NCI-H345 (cell line): ENCODE measurements around the gene AGXT2.
"Not testable (repeated sequence)": the region's sequence is repeated elsewhere in the genome, so short reads cannot be mapped to it uniquely, and the experiment has no call there.

Experiments
- DNase-seq: peaks from one replicate; lab custom pipeline; 2025; lab: John Stamatoyannopoulos, UW

Gene AGXT2

DNA sequence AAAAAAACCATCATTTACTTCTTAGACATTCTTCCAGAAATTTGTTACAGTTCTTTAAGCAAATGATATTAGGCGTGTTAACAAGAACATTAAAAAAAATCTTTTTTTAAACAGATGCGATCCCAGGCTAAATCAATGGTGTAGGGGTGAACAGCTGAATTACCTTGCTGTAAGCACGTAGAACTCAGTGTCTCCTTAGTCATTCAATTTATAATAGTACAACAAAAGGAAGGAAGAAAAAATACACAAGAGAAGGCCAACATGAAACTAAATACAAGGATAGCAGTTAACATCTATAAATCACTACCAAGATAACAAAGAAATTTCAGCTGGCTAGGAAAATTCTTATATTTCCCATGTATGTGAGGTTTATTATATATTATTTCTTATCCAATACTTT lies 35.4 kb downstream of the AGXT2 start:
- no peak for DNase-seq

DNA sequence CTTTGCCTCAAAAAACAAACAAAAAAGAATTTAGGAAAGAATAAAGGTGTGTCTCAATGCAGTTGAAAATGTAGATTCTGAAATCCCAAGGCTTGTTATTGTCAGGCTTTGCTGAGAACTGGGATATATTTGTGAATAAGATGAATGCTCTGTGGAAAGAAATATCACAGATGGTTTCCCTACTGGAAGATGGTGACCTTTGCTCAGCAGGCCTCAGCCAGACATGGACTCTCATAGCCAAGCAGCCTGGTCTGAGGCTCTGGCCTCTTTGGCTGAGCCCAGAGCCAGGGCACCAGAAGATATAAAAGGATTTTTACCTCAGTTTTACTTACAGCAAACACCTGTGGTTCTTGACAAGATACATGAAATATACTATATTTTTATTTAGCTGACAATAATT lies 37.1 kb downstream of the AGXT2 start:
- DNase-seq: no peak

DNA sequence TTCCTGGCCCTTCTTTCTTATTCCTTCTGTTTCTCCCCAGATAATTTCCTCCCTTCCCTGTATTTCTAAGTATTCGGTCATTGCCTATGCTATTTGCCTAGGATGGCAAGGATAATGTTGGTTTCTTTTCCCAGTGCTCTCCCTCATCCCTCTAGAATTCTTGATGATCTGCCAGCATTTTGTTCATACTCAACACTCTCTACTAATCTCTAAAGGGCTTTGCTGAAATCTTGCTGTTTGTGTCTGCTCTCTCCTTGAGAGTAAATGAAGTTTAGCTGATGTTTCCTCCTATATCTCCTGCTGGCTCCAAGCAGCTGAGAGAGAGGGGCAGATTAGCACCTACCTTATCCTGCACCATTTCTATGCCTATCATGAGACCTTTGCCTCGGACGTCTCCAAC lies 38.1 kb downstream of the AGXT2 start:
- DNase-seq: no peak

DNA sequence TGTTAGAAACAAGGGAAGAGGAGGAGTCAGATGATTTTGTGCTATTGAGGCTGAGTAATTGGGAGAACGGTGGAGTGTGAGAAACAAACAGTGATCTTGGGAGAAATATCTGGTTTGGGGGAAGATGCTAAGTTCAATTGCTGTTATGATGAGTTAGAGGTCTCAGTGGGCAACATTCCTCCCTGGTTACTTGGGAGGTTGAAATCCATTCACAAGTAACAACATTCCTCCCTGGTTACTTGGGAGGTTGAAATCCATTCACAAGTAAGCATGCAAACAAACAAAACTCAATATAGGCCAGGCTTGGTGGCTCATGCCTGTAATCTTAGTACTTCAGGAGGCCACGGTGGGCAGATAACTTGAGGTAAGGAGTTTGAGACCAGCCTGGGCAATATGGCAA lies 38.7 kb downstream of the AGXT2 start:
- DNase-seq: no peak

DNA sequence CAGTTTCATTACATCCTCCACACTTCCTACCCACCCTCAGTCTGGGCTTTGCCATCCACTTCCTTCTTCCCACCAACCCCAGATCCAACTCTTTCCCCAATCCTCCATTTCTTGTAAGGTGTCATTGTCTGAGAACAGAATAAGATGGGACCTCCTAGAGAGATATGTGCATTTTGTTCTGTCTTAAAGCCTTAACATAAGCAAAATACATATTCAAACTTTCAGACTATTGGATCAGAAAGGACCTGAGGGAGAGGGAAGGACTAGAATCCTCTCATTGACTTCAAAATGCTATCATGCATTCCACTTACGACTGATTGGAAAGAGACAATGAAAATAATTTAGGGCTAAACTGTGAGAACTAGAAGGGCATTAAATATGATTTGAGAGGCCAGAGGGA lies 43.0 kb downstream of the AGXT2 start:
- no peak for DNase-seq

DNA sequence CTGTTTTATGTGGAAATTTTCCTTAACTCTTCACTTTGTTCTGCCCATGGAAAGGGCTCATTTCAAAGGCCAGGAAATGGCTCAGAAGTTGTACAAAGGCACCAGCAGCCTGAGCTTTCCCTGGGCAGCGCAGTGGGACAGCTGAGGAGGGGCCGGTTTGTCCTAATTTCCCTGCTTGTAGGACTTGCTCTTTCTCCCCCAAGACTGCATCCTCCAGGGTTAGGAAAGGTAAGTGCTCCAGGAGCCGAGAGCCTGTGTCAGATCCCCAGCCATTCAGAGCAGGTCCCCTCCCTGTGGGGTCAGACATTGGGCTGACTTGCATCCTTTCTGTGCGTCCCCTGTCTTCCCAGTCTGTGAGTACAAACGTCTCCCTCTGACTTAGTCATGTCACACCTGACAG lies 43.5 kb downstream of the AGXT2 start:
- DNase-seq: no peak

DNA sequence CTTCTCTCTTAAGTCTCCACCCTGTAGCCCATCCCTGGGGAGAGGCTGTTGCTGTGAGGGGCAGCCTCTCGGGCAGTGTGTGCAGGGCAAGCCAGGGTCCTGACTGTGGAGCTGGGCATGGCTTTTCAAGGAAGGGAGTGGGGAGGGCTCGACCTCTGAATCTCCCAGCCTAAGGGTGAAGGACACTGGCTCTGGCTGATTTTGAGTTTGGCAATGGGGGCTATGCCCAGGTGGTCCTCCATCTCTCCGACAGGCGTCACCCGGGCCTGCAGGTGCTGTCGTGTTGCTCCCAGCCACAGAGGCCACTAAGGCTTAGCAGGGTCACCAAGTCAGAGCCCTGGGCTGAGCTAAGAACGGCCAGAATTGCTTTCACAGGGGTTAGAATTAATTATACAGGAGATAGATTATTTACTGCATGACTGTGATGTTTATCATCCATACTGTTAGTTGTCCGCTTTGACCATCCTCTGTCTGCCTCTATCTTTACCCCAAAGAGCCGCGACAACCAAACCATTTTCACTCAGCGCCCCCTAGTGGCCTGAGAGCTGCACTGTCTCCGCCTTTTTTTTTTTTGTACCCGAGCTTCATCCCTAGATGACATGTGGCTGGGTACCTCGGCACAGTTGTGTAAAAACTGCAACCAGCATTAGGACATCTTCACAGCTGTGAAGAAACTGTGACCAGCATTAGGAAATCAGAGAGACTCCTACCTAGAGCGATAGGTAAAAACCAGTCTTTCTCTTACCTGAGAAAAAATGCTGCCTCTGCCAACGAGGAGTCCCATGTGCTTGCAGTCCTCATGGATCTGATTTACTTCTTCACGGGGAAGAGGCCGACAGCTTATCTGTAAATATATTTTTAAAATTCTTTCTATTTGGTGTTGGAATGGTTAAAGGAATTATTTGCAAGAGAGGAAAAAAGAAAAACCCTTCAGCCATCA lies 44.5 kb downstream of the AGXT2 start:
- peak; percentile 43 for DNase-seq

DNA sequence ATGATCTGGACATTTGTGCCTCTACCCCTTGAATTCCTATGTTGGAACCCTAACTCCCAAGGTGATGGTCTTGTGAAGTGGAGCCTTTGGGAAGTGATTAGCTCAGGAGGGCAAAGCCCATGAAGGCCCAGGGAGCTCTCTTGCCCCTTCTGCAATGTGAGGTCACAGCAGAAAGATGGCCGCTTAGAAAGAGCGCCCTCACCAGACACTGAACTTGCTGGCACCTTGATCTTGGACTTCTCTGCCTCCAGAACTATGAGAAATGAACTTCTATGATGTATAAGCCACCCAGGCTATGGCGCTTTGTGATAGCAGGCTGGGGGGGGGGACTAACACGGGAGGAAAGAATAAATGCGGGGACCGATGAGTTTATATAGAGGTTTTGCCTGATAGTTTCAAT lies 45.3 kb downstream of the AGXT2 start:
- no peak for DNase-seq

DNA sequence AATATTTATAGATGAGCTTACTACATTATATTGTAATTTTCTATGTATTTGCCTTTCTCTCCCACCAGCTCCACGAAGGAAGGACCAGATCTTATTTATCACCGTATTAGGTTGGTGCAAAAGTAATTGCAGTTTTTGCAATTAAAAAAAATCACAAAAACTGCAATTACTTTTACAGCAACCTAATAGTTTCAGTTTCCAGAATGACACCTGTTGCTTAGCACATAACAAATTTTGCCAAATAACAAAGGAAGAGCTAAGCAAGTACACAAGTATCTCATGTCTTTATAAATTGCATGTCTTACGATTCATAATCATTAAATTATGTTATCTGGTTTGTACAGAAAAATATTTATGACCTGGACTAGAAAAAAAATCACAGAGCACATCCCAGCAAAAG lies 45.9 kb downstream of the AGXT2 start:
- no peak for DNase-seq

DNA sequence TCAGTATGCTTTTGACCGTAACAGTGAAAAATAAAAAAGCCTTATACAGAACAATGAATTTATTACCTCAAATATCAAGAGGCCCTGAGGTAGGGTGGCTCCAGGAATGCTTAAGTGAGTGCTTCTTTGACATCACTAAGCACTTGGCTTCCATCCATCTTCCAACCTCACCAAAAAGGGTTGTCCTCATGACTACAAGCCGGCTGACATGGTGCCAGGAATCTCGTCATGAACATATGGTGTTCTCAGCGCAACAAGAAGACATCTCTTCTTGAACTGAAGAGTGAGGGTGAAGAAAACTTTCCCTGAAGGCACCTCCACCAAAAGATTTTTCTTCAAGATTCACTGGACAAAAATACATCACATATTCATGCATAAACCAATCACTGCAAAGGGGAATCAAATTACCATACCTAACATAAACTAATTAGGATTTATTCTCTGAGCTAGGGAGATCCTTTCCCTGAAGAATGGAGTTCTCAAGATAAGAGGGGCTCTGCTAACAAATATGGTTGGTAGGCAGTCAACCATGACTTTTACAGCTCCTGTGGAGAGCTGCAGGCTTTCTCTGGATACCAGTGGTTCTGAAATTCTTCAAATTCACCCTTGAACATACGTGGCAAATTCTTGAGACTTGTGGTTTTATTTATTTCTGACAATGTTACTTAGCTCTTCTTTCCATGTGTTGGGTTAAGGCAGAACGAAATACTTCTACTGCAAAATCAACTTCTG lies 49.5 kb downstream of the AGXT2 start:
- no peak for DNase-seq

DNA sequence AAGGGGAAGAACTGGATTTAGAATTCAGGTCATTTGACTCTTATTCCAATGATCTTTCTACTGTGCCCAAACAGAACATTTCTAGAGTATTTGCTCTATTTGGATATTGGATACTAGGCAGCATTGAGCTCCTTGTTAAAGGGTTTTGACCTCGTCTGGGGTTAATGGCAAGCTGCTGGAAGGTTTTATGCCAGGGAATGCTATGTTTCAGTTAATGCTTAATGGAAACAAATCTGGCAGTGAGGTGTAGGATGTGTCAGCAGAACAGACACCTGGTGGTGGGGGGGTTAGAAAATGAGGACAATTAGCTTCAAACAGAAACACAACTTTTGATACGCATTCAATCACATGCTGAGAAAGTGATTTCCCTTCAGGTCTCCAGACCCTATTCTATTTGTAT lies 51.5 kb downstream of the AGXT2 start:
- no peak for DNase-seq

DNA sequence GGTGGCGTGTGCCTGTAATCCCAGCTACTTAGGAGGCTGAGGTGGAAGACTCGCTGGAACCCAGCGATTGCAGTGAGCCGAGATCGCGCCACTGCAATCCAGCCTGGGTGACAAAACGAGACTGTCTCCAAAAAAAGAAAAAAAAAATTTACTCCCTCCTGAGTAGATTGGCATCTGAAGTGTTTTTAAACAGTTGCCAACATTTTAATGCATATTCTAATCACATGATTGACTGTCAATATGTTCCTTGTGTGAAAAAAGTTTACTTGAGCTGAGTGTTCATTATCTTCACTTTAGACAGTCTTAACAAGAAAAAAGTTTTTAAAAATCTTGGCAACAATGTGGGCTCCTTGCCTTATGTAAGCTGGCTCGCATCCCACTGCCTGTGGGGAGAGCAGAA lies 53.8 kb downstream of the AGXT2 start:
- no peak for DNase-seq

DNA sequence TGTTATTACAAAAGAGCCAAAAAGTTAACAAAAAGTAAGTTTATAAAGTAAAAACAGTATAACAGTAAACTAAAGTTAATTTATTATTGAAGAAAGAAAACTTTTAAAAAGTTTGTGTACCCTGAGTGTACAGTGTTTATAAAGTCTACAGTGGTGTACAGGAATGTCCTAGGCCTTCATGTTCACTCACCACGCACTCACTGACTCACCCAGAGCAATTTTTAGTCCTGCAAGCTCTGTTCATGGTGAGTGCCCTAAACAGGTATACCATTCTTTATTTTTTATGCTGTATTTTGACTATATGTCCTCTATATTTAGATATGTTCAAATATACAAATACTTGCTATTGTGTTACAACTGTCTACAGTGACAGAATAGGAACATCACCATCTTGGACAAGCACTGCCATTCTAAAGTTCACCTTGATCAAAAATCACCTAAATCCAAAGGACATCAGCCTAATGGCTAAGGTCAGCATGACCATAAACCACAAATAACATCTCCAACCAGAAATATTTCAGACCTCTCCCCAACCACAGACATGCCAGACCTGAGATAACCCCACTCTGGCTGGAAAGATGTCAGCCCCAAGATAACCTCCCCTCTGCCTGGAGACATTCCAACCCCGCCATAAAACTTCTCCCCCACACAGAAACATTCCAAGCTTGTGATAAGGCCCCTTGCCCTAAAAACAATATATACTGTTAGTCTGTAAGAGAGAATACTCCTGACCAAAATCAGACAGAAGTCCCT lies 56.1 kb downstream of the AGXT2 start:
- no peak for DNase-seq

DNA sequence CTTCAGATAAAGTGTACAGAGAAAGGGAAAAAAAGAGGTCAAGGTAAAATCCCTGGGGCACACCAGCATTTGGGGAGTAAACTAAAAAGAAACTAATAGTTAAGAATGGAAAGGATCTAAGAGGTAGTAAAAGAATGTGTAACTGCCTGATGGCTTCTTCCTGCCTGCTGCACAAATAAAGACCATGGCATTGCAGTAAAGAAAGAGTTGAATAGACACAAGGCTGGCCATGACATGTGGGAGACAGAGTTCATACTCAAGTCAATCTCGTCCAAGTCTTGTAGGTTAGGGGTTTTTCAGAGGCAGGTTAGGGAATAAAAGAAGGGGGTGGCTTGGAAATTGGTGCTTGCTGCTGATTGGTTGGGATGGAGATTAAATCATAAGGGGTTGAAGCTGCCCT lies 60.8 kb downstream of the AGXT2 start:
- no peak for DNase-seq

DNA sequence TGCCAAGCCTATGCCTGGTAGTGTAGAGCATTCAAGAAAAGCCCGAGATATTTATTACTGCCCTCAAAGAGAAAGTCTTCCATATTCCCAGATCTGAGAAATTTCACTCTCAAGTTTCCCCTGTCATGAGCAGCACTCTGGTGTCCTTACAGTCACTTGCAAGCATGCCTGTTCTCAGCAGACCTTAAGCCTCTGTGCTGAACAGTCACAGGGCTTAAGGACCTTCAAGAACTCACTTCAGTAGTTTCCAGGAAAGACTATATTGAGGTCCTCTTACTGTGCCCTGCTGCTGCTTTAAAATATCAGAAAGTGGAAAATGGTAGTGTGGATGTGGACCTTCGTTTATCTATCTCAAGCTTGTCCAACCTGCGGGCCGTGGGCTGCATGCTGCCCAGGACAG lies 64.9 kb downstream of the AGXT2 start:
- DNase-seq: no peak

DNA sequence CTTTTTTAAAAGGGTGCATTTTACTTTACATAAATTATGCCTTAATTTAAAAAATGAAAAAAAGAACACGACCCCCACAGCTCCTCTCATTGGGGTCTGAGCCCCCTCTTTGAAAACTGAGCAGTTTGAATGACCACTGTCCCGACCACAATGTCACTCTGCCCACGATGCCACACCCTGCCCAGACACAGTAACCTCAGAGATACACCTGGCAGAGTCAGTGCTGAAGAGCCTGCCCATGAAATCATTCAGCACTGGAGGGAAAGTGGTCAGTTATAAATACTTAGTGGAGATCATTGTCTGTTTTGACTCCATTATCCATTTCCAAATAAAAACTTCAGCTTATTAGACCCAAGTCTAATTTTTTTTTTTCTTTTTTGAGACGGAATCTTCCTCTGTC lies 69.1 kb downstream of the AGXT2 start:
- no peak for DNase-seq

DNA sequence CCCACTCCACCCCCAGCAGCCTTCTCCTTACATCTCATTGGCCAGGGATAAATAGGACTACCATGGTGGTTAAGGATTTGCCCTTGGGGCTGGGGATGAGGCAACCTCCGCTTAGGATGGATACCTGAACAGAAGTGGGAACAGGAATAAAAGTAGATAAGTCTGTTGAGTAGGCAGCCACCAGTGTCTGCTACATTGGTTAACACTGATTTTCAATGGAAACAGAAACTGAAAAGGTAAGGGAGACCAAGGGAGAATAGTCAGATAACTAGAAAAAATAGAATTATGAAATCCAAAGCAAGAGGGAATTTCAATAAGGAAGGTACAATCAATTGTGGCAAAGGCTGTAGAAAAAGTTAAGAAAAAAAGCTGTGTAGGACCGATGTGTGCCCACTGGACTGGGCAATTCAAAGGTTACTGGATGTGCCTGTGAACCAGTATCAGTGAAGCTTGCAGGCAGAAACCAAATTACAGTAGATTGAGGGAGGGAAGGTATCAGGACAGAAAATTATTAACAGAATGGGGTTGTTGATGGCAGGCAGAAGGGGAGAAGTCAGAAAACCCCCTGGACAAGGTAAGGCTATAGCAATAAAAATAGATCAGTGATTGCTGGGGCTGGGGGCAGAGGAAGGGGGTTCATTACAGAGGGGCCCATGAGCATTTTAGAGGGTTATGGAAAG lies 69.7 kb downstream of the AGXT2 start:
- no peak for DNase-seq

DNA sequence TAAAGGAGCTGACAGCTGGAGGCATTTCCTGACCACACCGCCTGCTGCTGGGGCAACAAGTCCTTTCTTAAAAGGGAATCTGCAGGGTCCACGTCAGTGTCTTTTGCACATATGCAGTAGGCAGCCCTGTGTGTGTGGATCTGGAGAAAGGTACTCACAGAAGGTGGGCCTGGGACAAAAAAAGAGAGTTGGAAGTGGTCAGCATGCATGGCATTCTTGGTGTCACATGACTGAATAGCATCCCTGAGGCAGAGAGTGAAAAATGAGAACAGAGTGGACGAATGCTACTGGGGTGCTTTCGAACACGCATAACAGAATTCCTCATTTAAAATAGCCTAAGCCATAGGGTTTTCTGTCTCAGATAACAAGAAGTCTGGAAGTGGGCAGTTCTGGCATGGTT lies 71.4 kb downstream of the AGXT2 start:
- DNase-seq: no peak

DNA sequence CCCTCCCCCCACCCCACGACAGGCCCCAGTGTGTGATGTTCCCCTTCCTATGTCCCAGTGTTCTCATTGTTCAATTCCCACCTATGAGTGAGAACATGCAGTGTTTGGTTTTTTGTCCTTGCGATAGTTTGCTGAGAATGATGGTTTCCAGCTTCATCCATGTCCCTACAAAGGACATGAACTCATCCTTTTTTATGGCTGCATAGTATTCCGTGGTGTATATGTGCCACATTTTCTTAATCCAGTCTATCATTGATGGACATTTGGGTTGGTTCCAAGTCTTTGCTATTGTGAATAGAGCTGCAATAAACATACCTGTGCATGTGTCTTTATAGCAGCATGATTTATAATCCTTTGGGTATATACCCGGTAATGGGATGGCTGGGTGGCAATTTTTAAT lies 76.1 kb downstream of the AGXT2 start:
- not testable (repeated sequence) for DNase-seq

DNA sequence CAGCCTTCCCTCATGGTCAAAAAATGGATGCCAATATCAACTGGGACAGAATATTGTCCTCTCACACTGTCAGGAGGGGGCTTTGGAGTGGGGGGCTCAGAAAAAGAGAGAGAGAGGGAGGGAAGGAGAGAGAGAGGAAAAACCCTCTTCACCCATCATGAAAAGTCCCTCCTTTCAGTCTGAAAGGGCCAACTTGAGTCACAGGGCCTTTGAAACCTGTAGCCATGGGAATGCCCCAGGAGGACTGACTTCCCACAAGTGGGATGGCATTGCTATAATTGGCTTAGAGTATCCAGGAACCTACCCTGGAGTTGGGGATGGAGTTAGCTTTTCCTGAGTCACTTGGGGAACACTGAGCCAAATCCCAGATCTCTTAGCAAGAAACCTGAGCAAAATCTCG lies 77.2 kb downstream of the AGXT2 start:
- no peak for DNase-seq

DNA sequence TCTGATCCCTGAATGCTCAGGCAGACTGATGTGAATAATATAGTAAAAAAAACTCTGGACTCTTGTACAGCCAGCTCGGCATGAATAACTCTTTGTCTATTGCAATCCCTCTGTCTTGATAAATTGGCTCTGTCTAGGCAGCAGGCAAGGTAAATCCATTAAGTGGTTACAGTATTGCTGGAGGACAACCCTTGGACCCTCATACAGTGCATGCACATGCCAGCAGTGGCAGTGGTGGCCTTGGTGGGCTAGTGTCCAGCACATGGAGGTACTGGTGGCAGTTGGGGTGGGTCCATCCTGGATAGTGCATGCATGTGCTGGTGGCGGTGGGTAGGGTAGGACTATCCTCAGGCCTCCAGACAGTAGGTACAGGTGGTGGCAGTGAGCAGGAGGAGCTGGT lies 79.5 kb downstream of the AGXT2 start:
- no peak for DNase-seq

DNA sequence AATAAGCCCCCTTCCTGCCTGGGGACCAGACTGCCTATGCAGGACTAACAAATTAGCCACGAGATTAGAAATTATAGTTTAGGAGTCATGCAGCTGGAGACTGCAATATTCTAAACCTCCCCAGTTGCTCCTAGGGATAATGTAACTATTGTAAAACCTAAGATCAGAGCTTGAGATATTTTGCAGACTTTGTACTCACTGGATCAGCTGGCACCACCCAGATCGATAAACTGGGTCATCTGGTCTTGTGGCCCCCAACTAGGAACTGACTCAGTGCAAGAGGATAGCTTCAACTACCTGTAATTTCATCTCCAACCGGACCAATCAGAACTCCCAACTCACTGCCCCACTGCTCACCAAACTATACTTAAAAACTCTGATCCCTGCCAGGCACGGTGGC lies 80.2 kb downstream of the AGXT2 start:
- no peak for DNase-seq
